HPDE6-E6E7 (cell line): Measurements from ENCODE around the gene BARX2.

Source experiments
- DNase-seq: peaks from one replicate; pipeline ENCODE4 v3.0.0; 2011; ENCODE audit warnings: missing footprints; ENCODE audit errors: extremely low spot score

Gene BARX2

DNA sequence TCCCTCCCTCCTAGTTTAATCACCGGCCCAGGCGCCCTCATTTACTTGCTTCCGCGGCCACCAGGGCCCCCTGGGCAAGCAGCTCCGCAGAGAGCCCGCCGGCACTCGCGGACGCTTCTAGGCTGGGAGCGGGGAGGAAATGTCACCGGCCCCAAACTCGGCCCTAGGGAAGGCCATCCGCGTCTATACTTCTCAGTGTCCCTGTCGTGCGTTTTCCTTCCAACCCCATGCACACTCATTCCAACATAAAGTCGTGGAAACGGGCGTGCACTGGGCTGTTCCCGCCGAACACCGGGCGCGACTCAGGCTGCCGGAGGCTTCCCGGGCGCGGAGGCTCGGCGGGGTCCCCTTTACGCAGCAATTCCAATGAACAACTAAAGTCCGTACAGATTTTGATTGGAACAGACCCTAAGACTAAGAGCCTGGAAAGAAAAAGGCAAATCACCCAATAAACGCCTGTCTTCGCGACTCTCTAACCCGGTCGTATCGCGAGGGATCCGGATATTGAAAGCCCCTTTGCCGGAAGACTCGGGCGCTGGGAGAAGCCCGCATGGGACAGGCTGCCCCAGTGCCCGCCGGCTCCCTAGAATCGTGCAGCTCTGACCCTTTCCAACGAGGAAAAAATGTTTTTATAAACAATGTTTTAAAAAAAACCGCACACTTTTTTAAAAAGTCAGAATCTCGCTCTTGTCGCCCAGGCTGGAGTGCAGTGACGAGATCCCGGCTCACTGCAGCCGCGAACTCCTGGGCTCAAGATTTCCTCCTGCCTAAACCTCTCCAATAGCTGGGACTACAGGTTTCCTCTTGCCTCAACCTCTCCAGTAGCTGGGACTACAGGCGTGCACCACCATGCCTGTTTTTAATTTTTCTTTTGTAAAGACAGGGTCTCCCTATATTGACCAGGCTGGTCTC, 1.3 kb upstream of the BARX2 start:
- no peak for DNase-seq

DNA sequence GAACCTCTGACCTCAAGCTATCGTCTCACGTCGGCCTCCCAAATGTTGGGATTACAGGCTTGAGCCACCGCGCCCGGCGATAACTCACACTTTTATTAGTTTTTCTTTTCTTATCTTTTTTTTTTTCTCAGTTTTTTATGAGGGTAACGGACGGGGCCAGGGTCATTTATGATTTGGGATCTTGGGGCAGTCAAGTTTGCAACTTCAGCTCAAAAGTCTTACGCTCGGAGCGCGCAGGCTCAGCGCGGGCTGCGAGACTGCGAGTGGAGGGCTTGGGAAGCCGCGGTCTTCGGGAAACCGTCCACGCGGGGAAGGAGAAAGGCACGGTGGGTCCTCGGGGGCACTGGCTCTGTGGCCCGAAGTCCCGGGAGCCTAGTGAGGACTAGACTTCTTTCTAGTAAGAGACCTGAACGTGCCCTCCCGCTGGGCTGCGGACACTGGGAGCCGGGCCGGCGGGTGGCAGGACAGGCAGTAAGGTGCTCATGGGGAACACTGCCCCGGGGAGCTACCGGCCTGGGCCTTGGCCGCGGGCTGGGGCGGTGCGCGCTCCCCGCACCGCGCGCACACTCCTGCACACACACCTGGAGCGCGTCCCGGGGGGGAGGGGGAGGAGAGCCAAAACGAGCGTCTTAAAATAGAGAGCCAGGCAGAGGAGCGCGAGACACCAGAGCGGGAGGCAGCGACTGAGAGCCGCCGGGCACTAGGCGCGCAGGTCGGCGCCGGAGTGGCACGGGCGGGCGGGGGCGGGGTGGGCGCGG, 476 bp upstream of the BARX2 start:
- peak; percentile 49 for DNase-seq

DNA sequence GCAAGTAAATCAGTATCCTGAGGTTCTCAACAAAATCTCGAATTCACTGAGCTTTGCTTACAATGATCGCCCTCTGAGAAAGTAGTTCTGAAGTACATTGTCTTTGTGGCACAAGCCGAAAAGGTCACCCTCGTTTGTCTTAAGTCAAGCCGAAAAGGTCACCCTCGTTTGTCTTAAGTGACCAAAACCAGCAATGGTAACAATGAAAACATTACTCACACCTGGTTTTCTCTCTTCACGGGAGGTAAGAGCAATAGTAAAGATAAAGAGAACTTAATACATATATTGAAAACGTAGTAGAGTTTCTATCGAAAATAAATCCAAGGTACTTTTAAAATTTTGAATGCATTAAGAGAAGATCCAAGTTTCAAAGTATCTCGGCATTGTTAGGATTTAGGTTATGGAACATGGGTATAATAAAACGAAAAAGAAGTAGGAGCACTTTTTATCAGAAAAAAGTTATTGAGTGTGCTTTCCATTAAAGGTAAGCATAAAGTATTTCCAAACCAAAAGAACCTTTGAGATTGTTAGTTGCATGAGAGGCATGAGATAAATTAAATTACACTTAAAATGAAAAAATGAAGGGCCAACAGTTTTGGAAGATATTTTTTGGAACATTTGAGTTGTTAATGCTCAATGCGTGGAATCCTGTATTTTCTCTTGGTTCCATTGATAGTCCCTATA, 1.2 kb downstream of the BARX2 start:
- no peak for DNase-seq

DNA sequence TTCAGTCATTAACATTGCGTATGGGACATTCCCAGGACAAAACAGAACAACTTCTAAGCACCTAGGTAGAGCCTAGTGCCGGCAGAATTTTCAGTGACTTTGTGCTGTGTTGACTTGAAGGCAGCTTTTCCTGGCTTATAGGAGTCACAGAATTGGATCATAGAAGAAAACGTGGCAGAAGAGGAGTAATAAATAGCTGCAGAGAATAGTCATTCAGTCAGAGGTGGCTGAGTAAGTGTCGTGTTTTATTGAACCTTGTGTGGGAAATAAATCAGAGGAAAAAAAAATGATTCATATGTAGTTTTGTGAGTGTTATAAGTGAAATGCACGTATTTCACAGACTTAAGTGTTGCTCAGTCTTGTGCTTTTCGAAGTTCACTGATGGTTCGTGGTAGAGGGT, 2.1 kb downstream of the BARX2 start:
- no peak for DNase-seq

DNA sequence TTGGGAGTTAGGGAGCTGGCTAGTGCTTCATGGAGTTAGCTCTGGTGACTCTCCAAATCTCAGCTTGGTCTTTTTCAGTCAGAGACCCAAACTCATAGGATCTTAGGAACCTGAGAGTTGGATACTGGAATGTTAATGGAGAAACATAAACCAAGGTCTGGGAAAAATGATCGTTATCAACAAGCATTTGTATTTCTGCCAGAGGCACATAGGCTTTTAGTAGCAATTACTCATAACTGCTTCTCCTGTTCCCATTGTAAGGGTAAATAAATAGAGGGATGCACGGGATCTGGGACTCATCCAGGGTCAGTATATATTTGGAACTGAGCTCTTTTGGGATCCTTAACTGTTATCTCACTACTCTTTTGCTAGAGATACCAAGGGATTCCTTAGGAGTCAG, 4.8 kb downstream of the BARX2 start:
- no peak for DNase-seq

DNA sequence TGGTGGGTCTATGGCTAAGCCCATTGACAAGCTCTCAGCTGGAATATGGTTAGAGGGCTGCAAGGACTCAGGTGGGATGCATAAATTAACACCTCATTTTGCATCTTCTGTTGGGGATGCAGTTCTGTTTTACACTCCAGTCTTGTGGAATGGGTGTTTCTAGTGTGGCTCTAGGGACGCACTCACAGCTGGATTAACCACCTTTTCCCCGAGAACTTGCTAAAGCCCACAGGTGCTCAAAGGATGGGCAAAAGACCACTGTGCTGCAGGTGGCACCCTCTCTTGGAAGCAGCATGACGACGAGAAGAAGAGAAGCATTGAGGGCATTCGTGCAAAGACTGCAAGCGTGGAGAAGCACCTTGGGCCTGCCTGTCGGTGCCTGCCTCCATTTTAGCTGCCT, 6.9 kb downstream of the BARX2 start:
- no peak for DNase-seq

DNA sequence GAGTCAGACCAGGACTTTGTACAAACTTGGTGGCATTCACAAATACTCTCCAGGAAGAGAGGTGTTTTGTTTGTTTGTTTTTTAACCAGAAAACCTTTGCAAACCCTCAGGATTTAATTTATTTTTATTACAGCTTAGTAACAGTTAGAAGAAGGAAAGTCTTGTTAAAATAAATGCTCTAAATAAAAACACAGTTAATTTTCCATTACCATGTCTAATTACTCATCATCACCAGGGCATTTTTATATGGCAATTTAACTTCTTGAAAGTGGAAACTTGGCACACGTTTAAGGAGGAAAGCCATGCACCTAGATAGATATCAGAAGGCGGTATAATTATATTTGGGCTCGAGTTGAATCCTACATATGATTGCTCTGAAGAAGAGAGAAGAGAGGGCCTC, 7.4 kb downstream of the BARX2 start:
- DNase-seq, result no peak

DNA sequence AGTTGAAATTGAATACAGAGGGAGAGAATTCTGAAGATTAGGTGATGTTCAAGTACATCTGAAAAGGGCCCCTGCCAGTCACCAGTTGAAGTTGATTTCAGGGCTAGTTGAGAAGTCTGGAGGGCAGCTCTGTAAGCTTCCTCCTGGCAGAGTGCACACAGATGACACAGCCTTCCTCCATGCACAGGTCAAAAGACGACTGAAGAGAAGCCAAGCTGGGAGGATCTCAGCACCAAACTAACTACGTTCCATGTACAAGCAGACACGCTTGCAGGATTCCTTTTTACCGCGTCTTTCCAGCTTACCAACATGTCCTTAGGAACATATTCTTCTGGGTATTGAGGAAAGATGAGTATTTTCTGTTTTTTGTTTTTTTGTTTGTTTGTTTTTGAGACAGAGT, 7.9 kb downstream of the BARX2 start:
- DNase-seq, result no peak

DNA sequence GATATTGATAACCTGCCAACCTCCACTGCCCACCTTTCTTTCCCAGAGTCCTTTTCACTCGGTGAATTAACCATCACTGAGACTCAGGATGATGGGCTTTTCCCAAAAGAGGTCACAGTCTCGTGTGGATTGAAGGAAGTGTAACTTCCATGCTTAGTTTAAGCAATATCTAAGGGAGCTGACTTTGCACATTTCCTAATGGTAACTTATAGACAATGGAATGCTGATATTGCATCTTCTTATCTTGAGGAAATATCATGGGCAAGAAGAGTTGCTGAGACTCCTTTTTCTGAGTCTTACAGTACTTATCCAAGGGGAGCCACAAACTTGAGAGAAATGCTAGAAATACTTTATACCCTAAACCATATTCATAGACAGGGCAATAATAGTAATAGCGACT, 8.8 kb downstream of the BARX2 start:
- no peak for DNase-seq

DNA sequence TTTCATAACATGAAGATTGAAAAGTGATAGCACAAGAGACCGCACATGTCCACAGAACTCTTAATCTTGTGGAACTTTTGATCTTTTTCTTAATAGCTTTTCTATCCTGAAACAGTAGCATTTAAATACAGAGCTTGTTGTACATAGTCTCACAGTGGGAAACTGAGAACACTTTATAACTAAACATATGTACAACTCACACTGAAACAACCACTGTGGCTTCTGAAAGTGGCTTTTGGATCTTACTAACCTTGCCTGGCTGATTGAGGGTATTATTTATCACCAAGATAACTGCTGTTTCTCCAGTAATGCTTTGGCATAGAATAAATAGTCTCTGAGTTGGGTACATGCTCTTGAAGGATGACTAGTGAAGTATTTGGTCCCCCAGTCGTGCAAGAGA, 10.2 kb downstream of the BARX2 start:
- no peak for DNase-seq

DNA sequence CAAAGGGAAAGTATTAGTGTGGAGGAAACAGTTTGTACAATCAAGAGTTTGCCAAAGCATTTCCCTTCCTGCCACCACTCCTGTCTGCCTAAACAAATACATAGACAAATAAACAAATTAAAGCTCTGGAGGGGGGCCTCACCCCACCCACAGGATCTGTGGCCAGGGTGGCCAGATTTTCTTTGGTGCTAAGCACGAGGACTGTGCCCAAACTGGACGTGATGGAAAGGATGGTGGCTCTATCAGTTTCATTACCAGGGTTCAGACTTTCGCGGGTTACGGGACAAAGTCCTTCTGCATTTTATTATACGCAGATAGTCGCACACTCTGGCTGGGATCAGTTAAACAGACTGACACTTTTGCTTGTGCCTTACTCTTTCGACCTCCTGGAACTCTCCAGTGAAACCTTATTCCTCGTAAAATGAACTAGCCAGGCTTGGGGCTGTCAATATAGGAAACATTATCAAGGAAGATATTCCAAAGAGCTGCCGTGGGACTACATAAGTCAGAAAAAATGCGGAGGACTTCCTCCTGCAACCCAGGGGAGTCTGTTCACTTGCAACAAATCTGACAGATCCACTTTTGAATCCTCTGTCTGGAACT, 11.2 kb downstream of the BARX2 start:
- DNase-seq, result no peak

DNA sequence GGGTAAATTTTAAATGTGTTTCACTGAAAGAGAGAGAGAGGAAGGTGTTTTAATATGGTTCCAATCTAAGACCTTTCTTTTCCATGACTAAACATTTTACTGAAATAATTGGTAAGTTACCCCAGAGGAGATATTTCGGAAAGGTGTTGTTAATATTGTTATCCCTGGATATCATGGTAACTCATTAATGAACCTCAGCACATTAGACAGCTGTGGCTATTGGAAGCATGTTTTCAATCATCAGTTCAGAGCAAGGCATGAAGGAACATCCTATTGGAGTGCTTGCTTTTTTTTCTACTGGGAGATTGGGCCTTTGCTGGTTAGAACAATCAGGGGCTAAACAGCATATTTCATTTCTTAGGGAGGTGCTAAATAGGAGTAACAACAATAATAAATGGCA, 11.8 kb downstream of the BARX2 start:
- no peak for DNase-seq

DNA sequence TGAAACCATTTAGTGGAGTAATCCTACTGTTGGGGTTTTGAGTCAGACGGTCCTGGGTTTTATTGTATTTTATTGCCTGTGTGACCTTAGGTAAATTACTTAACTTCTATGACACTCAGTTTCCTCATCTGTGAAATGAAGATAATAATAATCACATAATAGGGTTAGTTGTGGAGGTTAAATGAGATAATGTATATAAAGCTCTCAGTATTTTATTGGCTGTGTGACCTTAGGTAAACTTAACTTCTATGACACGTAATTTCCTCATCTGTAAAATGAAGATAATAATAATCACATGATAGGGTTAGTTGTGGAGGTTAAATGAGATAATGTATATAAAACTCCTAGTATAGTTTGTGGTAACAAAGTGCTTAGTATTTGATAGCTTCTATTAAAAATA, 13.2 kb downstream of the BARX2 start:
- no peak for DNase-seq

DNA sequence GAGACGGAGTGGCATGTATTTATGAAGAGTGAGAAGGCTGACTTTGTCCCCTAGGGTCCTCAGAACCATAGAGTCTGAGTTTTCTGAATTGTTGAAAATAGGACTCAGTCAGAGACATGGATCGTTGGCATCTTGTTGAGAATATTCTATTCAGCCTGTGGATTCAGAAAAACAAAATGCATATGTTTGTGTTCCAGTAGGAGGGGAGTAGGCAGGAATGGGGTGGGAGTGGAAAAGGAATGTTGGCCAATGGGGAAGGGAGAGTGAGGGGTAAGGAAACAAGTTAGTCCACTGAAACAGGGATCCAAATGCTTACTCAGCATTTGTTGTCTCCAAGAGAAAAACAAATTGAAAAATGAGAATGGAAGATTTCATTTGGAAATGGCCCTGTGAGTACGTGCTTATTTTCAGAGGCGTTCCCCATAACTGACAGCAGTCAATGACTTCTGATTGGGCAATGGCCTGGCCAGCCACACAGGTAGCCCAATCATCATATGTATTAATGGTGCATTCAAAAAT, 14.7 kb downstream of the BARX2 start:
- DNase-seq, result no peak

DNA sequence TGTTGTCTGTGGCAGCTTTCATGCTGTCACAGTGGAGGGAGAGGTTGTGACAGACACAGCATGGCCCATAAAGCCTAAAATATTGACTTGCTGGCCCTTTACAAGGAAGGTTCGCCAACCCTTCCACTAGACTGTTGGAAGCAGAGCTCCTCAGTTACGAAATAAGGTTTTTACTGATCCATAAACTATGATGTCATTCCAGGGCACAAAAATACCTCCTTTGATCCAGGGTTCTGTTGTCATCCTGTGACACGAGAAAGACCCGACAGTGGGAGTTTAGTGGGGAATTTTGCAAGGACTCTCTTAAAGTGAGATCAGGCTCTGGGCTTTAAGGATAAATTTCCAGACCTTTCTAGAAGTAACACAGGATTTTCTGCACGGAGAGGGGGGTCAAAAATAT, 15.7 kb downstream of the BARX2 start:
- DNase-seq, result no peak

DNA sequence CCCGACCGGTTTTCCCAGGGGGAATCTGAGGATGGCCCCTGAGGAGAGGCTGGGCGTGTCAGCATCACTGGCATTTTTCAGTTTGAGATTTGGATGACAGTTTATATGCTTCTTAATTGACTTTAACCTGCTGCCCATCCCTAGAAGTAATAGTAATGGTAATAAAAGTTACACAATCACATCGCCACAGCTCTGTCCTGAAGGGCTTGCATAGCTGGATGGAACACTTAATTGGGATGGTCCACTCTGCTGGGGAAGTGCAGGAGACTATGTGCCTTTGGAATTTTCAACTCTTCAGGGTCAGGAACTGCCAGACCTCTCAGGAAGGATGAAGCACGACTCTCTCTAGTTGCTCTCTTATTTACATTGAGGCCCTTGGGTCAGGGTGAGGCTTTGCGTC, 16.2 kb downstream of the BARX2 start:
- DNase-seq, result no peak

DNA sequence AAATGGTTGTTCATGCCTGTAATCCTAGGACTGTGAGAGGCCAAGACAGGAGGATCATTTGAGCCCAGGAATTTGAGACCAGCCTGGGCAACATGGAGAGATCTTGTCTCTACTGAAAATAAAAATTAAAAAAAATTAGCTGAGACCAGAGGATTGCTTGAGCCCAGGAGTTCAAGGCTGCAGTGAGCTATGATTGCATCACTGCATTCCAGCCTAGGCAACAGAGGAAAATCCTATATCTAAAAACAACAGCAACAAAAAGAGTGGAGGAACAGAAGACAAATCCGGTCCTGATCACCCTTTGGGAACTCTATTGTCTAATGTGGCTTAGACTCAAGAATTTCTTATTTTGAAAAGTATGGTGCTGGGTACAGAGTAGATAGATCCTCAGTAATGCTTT, 17.3 kb downstream of the BARX2 start:
- DNase-seq, result no peak

DNA sequence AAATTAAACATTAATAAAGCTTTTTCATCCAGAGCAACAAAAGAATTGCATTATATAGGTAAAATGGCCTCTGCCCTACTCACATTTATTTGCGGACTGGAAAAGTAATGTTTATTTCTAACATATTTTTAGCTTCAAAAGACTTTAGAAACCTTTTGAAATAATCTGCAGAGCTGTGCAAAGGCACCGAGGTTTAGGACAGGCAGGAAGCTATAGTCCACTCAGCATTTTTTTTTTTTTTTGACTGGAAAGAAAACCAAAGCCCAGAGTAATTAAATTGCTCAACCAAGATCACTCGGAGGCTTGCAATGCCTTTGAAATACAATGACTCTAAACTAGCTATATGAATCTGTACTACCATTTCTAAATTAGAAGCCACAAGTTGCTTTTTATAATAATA, 19.1 kb downstream of the BARX2 start:
- DNase-seq, result no peak

DNA sequence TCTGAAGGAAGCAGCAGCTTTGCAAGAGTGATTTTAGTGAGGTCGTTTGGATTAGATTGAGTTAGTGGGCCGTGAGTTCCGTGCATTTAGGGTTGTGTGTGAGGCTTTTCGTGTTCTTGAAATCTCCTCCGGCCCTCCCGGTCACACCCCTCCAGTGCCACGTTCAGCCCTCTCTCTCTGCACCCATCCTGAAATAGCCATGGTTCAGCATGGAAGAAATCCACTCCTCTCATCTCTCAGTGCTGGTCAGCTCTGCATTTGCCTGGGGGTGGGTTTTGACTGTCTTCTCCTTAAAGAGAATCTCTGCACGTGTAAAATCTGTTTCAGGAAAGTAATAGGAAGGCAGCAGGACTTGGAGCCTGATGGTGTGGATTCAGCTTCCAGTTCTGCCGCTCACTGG, 19.8 kb downstream of the BARX2 start:
- DNase-seq, result no peak

DNA sequence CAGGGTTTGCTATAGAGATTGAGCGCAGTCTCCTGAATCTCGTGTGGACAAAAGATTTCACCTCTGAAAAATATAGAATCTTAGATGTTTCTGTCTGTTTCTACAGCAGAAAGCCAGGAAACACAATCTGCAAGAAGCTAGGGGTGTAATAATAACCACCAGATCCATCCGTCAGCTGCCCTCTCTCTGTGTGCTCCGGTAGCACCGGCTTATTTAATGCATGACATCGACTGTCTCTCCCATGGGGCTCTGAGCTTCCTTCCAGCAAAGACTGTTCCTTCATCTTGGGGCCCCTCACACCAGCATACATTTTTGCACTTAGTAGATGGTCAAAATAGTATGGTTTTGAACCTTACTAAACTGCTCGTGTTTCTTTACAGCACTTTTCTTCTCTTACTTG, 20.2 kb downstream of the BARX2 start:
- no peak for DNase-seq

DNA sequence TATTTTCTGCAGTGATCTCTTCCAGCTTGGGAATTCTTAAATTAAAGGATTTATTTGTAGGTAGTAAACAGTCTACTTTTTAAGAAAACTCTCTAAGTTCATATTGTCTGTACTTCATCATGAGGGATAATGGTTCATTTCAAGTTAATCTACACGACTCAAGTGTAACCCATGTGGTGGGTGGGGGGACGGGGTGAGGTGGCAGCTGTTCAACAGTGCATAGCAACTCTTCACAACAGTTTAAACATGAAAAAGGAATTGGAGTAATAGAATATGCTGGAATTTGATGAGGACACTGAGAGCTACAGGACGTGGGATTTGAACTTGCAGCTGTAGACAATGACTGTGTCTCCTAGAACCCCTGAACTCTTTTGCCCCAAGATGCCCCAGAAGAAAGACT, 20.8 kb downstream of the BARX2 start:
- no peak for DNase-seq
